OCI-M1 (cell line): ENCODE results near the gene C10orf71.

Experiments
- DNase-seq: peaks from one replicate; lab custom pipeline; 2025; lab: John Stamatoyannopoulos, UW

C10orf71 gene

GRCh38 chr10:49298983-49299815, at the start of gene C10orf71:
Gene C10orf71, plus strand, starts transcription at chr10:49299170. Its CDS starts 23,376 bp downstream, at chr10:49322546.
- DNase-seq, result no peak

GRCh38 chr10:49252313-49253034, 46.5 kb upstream of the C10orf71 start:
- DNase-seq, result no peak

- DNase-seq, result no peak
Observed at GRCh38 chr10:49253340-49253906, 45.5 kb upstream of the C10orf71 start.

GRCh38 chr10:49254150-49254549, 44.8 kb upstream of the C10orf71 start:
- no peak for DNase-seq

- no peak for DNase-seq
Observed at GRCh38 chr10:49254556-49255318, 44.2 kb upstream of the C10orf71 start.

GRCh38 chr10:49255883-49256282, 43.1 kb upstream of the C10orf71 start:
- no peak for DNase-seq

GRCh38 chr10:49257154-49257553, 41.8 kb upstream of the C10orf71 start:
- peak; percentile 46 for DNase-seq

- no peak for DNase-seq
Observed at GRCh38 chr10:49257626-49258349, 41.2 kb upstream of the C10orf71 start.

GRCh38 chr10:49258350-49258683, 40.7 kb upstream of the C10orf71 start:
- no peak for DNase-seq

GRCh38 chr10:49260644-49261296, 38.2 kb upstream of the C10orf71 start:
- DNase-seq, result no peak

- no peak for DNase-seq
Observed at GRCh38 chr10:49263591-49263990, 35.4 kb upstream of the C10orf71 start.

GRCh38 chr10:49264177-49264677, 34.7 kb upstream of the C10orf71 start:
- DNase-seq, result no peak

GRCh38 chr10:49265885-49266284, 33.1 kb upstream of the C10orf71 start:
- DNase-seq, result peak; percentile 9

- no peak for DNase-seq
Observed at GRCh38 chr10:49268185-49268584, 30.8 kb upstream of the C10orf71 start.

GRCh38 chr10:49269523-49269922, 29.4 kb upstream of the C10orf71 start:
- no peak for DNase-seq

GRCh38 chr10:49270565-49270964, 28.4 kb upstream of the C10orf71 start:
- no peak for DNase-seq

GRCh38 chr10:49271346-49271745, 27.6 kb upstream of the C10orf71 start:
- no peak for DNase-seq

- no peak for DNase-seq
Observed at GRCh38 chr10:49272251-49273081, 26.5 kb upstream of the C10orf71 start.

GRCh38 chr10:49273082-49273465, 25.9 kb upstream of the C10orf71 start:
- DNase-seq, result no peak

GRCh38 chr10:49273626-49274025, 25.3 kb upstream of the C10orf71 start:
- DNase-seq, result no peak
